HG03039 (cell line): ENCODE measurements around the gene DPH7.
"Not testable (repeated sequence)": the region's sequence is repeated elsewhere in the genome, so short reads cannot be mapped to it uniquely, and the experiment has no call there.

Experiments
- ATAC-seq: cut with Tn5 transposase; IDR thresholded peaks from one replicate; pipeline ENCODE4 v1.9.1; 2021; ENCODE audit warnings: mild to moderate bottlenecking, moderate library complexity; ENCODE audit not compliant: unreplicated experiment

DPH7 gene

GRCh38 chr9:137581361-137582285 lies 2.9 kb upstream of the DPH7 start:
- no peak for ATAC-seq

GRCh38 chr9:137580954-137581322 lies 2.2 kb upstream of the DPH7 start:
- ATAC-seq = no peak

DNA sequence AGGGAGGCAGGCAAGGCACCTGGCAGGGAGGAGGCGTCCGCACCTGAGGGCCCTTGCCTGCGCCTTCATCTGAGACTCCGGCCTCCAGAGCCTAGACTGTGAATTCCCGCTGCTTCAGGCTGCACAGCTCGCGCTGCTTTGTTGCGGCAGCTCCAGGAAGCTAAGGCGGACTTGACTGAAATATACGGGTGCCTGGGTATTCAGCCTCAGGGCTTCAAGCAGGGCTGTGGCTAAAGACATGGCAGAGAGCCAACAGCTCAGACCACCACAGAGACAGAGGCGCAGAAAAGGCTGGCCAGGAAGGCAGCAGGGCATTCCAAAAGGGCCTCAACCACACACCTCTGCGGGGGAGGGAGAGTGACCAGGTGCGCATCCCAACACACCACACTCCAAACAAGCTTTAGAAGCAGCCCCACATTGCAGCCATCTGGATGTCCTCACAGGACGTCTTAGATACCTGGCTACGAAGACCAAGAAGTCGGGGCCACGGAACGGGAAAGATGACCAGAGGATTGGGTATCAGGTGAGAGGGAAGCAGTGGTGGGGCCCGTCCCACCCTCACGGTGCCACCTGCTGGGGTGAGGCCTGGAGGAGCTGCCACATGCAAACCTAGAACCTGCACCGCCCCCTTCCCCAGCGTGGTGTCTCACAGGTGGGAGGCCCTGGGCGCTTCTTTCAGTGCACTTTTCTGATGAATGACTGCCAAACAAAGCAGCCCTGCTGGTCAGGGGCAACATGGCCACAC lies 1.7 kb upstream of the DPH7 start:
- ATAC-seq = no peak

GRCh38 chr9:137579259-137579604 lies 507 bp upstream of the DPH7 start:
- no peak for ATAC-seq

DNA sequence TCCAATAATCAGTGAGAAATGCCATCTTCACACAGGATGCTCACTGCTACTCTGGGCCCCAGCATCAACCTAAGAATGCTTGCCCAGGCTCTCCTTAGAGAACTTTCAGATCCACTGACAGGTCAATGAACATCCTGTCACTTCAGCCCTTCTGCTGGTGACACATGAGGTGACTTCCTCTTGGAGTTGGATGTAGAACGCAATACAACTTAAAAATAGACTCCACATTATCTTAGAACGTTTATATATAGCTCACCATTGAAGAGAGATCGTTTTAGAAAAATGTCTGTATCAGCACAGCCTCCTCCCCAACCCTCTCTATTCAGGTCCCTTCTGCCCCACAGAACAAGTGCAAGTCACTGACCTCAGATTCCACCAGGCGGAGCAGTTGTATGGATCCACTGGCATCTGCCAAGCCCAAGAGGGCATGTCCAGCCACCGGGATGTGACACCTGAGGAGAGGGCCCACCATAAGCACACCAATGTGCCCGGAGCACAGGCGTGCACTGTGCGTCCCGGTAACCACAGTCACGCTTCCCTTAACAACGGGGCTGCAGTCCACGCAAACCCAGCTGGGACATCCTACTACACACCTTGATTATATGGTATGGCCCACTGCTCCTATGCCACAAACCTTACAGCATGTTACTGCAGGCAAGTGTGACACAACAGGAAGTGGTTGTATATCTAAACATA lies 2.9 kb downstream of the DPH7 start:
- ATAC-seq = no peak

GRCh38 chr9:137575364-137575715 lies 3.4 kb downstream of the DPH7 start:
- ATAC-seq = no peak

DNA sequence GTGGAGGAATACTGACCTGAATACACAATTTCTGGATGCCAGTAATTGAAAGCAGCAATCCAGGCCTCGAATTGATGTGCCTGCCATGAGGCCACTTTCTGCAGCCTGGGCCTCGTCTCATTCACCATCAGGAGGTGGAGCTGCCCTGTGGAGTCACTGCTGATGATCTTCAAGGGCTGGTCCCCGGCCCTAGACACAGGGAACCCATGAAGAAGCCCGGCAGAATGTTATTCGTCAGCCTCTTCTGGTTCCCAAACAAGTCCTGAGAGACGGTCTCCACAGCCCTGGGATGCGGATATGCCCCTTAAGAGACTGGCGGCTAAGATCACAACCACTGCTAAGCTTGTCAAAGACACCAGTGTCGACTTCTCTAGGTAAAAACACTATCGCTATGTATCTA lies 4.5 kb downstream of the DPH7 start:
- no peak for ATAC-seq

DNA sequence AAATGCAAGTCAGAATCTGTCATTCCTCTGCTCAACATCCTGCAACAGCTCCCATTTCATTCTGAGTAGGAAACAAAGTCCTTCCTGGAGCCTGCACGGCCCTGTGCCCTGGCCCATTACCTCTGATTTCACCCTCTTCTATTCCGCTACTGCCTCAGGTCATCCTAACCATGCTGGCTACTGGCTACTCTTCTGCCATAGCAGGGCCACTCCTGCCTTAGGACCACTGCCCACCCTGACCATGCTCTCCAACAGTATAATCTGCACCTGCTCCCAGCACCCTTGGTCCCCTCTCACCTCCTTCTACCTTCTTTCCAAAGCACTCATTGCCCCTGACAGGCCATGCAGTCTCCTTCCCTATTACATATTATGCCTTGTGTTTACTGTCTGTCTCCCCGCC lies 8.2 kb downstream of the DPH7 start:
- ATAC-seq = no peak

- ATAC-seq = no peak
Measured at GRCh38 chr9:137569609-137570203, 9.0 kb downstream of the DPH7 start.

DNA sequence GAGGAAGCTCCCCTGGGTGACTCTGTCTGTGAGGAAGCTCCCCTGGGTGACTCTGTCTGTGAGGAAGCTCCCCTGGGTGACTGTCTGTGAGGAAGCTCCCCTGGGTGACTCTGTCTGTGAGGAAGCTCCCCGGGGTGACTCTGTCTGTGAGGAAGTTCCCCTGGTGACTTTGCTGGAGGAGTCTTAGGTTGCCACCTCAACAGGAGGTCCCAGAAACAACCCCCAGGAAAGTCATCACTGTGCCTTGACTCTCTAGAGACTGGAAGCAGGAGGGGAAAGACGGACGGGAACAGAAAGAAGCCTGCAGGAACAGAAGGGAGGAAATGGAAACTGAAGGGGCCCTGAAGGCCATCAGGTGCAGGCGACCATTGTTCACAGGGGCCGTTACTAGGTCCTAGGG lies 10.3 kb downstream of the DPH7 start:
- not testable (repeated sequence) for ATAC-seq

- ATAC-seq = no peak
Measured at GRCh38 chr9:137564817-137565411, 13.8 kb downstream of the DPH7 start.

DNA sequence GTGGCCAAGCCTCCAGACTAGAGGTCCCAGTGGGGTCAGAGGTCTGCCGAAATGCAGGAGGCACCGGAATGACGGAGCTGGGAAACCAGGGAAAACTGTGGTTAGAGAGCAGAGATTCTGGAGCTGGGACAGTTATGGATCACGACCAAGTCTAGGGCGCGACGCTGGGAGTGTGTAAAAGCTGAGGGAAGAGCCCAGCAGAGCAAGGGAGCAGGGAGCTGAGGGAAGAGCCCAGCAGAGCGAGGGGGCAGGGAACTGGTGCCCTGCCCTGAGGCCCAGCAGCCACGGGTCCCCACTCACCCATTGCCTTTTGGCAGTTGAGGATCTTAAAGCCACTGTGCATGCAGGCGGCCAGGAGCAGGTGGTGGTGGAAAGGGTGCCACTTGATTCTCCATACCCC lies 14.6 kb downstream of the DPH7 start:
- ATAC-seq = no peak

GRCh38 chr9:137558127-137558526 lies 20.6 kb downstream of the DPH7 start:
- ATAC-seq = no peak

DNA sequence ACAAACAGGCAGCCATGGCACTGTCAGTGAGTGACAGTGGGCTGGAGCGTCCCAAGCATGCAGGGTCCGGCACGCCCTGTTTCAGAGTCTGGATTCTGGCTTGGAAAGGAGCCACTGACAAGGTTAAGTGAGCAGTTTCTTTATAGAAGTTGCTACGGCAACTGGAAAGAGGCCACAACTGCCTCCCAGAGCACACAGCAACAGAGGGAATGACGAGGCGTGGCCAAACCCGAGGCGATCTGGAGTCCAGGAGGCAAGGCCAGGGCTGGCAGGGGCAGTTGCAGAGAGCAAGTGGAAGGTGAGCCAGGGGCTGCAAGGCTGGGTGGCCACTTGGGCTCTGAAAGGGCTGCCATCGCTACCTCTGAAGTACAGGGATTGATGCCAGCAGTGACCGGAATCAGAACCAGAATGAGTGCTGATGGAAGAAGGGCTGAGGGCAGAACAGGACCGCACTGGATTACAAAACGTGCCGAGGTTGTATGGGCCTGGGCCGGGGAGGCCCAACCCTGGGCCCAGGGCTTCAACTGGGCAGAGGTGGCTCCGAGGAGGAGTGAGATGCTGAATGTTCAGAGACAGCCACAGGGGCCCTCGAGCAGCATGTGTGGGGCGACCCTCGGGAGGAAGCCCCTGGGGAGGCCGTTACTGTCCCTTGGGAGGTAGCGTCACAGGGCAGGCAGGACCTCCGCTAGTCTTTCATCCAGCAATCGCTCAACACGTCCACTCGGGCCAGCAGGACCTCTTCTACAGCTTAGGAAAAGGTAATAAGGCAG lies 22.5 kb downstream of the DPH7 start:
- ATAC-seq = no peak

DNA sequence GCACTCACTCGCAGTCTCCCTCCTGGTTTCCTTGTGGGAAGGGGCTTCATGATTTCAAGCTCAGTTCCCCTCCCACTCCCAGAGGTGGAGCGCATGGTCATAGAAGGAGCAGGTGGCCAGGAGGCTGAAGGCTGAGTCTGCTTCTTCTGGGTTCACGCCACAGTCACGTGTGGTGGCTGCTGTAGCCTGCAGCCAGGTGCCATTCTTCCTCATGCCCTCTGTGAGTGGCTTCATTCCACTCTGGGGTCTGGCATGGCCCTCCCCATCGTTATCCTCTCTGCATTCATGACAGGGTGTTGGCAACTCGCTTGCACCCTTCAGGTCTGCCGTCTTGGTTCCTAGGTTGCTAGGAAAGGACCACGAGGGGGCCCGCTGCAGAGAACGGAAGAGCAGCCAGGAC lies 23.5 kb downstream of the DPH7 start:
- no peak for ATAC-seq

GRCh38 chr9:137554349-137554748 lies 24.4 kb downstream of the DPH7 start:
- no peak for ATAC-seq

- ATAC-seq = not testable (repeated sequence)
Measured at GRCh38 chr9:137553654-137554053, 25.1 kb downstream of the DPH7 start.

GRCh38 chr9:137552022-137552768 lies 26.5 kb downstream of the DPH7 start:
- peak; percentile 6 for ATAC-seq

GRCh38 chr9:137551264-137552021 lies 27.3 kb downstream of the DPH7 start, which contains the start of gene MRPL41:
Gene MRPL41 (plus strand): TSS chr9:137551879. CDS start chr9:137552082, 203 bp downstream.
- peak; percentile 72 for ATAC-seq
